SK-MEL-5 (cell line): ENCODE results near the gene ICE1. TPM values are rescaled to one million over a fixed set of nuclear protein-coding genes. Genes with fewer than 3 reads are reported as not detected.
A peak's percentile ranks its signal among the peaks of the same experiment; 100 is the strongest.
"Not testable (repeated sequence)": the region's sequence is repeated elsewhere in the genome, so short reads cannot be mapped to it uniquely, and the experiment has no call there.

ENCODE experiments used
- DNase-seq: peaks from one replicate; pipeline ENCODE4 v3.0.0-alpha.2; 2016; ENCODE audit warnings: low read depth, low spot score
- in situ Hi-C: cut with HindIII; loops from 2 replicates; pipeline ENCODE4 v1.10.0; 2016; ENCODE audit warnings: low sequenced_read_pairs, high pct_unique_total_duplicates, low pct_unique_long_range_greater_than_20kb
- total RNA-seq: library from RNA; depleted of rRNA; stranded (reverse); fragments of >200 nt; shearing (Covaris generic); gene quantifications from 2 replicates; pipeline ENCODE4 v1.2.3, GENCODE V29; 2014

ICE1 gene
- total RNA-seq, 1 experiment from 2014 or later: 37.9 TPM

- DNase-seq: no peak
- in situ Hi-C loops: no loop called here
Observed at GRCh38 chr5:5473226-5473625, 50.7 kb downstream of the ICE1 start.

- in situ Hi-C loops: no loop called here
- no peak for DNase-seq
Observed at GRCh38 chr5:5474961-5475360, 52.5 kb downstream of the ICE1 start.

- DNase-seq: no peak
- in situ Hi-C loops: no loop called here
Observed at GRCh38 chr5:5475975-5476374, 53.5 kb downstream of the ICE1 start.

- DNase-seq, in situ Hi-C loops: not testable (repeated sequence)
Observed at GRCh38 chr5:5479578-5479977, 57.1 kb downstream of the ICE1 start.

GRCh38 chr5:5480481-5481111, 58.1 kb downstream of the ICE1 start:
- DNase-seq: no peak
- in situ Hi-C loops: no loop called here

GRCh38 chr5:5481206-5481605, 58.7 kb downstream of the ICE1 start:
- in situ Hi-C loops: no loop called here
- no peak for DNase-seq

- DNase-seq: no peak
- in situ Hi-C loops: no loop called here
Observed at GRCh38 chr5:5481633-5482032, 59.2 kb downstream of the ICE1 start.

GRCh38 chr5:5483350-5483749, 60.9 kb downstream of the ICE1 start:
- in situ Hi-C loops: no loop called here
- DNase-seq: no peak

- in situ Hi-C loops: no loop called here
- DNase-seq: no peak
Observed at GRCh38 chr5:5483880-5484598, 61.6 kb downstream of the ICE1 start.

- in situ Hi-C loops: no loop called here
- no peak for DNase-seq
Observed at GRCh38 chr5:5486122-5486521, 63.6 kb downstream of the ICE1 start.

- in situ Hi-C loops: no loop called here
- no peak for DNase-seq
Observed at GRCh38 chr5:5487585-5488360, 65.3 kb downstream of the ICE1 start.

GRCh38 chr5:5490774-5491347, 68.4 kb downstream of the ICE1 start:
- in situ Hi-C loops: no loop called here
- DNase-seq: no peak

- peak; percentile 85 for DNase-seq
- in situ Hi-C loops: no loop called here
Observed at GRCh38 chr5:5492087-5492933, 69.8 kb downstream of the ICE1 start.

- DNase-seq, in situ Hi-C loops: not testable (repeated sequence)
Observed at GRCh38 chr5:5492934-5493271, 70.4 kb downstream of the ICE1 start.

- in situ Hi-C loops: no loop called here
- DNase-seq: peak; percentile 73
Observed at GRCh38 chr5:5494489-5495402, 72.3 kb downstream of the ICE1 start.

GRCh38 chr5:5497152-5497788, 74.8 kb downstream of the ICE1 start:
- peak; percentile 85 for DNase-seq
- in situ Hi-C loops: no loop called here
